Amniotic stem cell (primary cell): ENCODE data around the gene ALPI.

Source experiments
- DNase-seq: peaks from one replicate; lab custom pipeline; 2025; lab: John Stamatoyannopoulos, UW

ALPI gene

DNA sequence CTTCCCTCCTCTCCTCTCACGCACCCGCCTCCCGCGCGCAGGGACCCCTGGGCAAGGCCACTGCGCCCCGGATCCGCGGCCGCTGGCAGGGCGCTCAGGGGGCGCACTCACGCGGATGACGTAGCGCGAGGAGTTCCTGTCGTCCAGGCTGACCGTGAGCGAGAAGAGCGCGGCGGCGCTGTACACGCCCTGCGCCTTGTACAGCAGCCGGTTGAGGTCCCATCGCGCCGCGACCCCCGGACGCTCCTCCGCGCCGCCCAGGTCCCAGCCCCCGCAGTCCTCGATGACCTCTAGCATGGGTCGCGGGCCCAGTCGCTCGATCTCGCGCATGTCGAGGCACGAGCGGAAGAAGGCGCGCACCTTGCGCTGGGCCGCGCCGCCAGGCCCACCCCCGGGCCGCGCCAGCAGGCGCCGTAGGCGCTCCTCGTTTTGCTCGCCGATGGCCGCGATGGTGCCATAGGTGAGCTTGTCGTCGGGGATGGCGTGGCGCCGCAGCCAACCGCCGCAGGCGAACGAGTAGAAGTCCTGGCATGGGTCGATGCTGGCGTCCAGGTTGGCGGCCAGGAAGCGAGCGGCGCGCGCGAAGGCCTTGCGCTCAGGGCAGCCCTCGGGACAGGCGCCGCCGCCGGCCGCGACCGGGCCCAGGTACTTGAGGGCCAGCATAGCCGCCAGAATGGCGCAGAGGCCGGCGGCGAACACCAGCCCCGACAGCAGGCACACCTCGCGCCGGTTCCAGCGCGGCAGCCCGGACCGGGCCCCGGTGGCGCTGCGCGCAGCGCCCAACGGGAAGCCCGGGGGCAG lies 30.0 kb downstream of the ALPI start:
- DNase-seq, result no peak

DNA sequence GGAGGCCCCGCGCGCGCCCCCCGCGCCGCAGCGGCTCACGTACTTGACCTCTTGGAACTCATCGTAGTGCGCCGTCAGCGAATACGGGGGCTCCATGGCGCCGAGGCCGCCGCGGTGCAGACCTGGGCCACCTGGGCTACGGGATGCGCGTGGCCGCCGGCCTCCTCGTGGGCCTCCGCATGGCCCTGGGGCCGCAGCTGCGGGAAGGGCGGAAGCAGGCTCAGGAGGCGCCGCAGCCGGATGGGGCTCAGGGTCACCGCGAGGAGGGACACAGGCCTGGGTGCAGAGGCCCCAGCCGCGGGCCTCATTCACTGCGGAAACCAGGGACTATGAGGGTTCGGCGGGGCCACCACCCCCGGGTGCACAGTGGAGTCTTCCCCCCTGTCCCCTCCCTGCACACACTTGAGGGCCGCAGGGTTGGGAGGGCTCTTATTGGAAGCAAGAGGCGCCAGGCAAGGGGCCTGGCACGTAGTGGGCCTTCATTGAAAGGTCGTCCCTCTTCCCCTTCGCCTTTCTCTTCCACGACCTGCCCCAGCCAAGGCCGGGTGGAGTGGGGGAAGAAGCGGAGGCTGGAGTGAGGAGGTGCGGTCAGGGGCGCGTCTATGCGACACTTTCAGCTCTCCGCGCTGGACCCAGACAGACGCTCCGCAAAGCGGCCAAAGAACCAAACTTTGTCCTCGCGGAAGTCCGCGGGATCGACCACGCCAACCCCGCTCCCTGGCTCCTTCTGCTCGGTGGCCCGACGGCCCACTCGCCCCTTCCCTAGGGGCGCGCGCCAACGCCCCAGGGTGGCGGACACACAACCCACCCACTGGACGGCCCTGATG lies 30.8 kb downstream of the ALPI start:
- DNase-seq, result no peak

DNA sequence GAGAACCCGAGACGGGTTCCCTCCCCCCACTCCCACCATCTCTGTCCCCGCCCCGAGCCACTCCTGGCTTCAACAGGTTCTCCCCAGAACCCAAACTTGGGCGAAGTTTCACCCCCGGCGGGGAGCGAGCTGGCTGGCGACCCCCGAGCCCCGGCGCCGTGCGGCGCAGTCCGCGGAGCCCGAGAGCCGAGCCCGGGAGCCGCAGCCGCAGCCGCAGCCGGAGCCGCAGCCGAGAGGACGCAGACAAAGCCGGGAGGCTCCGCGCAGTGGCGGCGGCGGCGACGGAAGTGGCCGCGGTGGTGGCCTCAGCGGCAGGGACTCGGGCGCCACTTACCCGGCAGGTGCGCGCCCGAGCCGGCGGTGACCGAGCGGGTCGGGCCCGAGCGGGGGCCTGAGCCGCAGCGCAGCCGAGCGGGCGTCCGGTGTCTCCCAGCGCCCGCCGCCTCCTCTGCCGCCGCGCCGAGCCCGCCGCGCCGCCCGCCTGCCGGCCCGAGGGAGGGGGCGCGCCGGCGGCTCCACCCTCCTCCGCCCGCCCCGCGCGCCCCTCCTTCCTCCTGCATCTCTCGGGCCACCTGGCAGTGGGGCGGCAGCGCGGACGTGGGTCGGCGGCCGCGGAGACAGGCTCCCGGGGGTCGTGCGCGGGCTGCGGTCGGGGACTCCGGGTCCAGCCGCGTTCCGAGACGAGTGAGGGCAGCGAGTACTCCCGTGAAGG lies 31.6 kb downstream of the ALPI start, which contains the start of gene ECEL1:
Gene ECEL1, minus strand, starts transcription at position 450 of the 712 bp plus-strand sequence. CDS start 1,181 bp downstream, outside the sequence.
- no peak for DNase-seq

DNA sequence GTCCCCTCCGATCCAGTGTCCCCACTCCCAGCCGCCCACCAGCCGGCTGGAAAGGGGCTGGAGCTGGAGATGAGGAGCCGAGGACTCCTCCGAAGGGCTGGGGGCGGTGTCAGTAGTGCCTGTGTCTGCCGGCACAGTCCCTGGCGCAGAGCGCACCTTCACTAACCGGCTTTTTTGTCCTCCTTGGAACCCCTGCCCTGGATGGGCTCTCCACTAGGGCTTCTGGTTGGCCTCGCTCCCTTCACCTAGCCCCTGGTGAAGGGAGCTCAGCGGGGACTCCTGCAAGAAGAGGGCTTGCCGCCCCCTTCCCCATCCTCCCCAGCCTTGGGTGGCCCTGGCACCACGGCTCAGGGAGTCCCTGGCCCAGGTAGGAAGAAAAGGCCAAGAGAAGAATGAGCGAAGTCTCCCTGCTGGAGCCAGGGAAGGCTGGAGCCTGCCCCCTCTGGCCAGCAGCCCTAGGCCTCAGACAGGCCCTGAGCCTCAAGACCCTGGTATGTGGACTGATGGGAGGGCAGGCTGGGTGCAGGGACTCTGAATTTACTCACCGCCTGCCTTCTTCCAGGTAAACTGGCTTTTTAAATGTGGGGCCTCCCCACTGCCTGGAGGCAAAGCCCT lies 32.3 kb downstream of the ALPI start:
- DNase-seq, result no peak

DNA sequence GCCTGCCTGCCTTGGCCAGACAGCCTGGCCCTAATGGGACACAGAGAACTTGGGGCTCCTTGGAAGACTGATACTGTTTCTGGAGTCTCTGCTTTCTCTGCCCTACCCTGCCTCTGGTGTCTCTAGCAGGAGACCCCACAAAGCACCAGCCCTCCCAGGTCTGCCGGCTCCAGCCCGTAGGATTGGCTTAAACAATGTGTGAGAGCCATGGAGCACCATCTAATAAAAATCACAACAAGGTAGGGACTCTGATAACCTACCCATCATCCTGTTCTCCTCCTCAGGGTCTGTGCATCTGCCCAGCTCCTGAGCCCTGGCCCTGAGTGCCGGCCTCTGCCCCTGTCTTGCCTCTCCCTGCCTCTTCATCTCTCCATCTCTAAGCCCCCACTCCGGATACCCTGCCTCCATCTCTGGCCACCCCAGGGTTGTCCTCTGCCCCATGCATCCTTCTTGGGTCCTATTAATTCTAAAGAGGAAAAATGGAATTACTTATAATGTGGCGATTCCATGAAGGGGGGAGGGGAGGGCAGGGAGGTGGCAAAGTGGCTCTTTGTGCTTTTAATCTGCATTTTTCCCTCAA lies 32.9 kb downstream of the ALPI start:
- no peak for DNase-seq

DNA sequence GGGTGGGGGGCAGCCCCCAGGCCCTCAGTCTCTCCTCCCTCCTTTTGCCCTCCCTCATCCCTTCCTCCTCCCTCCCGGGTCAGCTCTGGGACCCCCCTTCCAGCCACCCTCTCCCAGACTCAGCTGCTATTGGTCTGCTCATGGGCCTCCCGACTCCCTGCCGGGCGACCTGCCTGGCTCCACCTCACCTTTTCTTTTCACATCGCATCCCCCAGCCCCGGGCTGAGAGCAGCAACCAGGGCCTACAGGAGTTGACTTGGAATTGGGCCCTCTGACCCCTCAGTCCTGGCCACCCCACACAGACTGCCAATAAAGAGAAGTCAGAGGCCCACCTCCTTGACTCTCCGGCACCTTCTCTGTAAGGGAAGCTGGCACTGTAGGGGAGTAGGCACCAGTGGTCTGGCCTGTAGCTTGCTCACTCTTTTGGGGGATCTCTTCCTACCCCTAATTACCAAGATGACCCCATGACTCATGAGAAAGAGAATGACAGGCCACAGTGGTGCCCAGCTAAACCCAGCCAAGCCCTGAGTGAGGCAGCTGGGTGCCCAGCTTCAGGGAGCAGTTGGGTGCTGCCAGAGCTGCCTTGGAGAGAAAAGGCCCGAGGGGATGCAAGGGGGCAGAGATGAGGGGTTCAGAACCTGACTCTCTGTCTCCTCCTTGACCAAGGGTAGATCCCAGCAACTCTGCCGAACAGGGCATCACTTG lies 33.7 kb downstream of the ALPI start:
- no peak for DNase-seq

DNA sequence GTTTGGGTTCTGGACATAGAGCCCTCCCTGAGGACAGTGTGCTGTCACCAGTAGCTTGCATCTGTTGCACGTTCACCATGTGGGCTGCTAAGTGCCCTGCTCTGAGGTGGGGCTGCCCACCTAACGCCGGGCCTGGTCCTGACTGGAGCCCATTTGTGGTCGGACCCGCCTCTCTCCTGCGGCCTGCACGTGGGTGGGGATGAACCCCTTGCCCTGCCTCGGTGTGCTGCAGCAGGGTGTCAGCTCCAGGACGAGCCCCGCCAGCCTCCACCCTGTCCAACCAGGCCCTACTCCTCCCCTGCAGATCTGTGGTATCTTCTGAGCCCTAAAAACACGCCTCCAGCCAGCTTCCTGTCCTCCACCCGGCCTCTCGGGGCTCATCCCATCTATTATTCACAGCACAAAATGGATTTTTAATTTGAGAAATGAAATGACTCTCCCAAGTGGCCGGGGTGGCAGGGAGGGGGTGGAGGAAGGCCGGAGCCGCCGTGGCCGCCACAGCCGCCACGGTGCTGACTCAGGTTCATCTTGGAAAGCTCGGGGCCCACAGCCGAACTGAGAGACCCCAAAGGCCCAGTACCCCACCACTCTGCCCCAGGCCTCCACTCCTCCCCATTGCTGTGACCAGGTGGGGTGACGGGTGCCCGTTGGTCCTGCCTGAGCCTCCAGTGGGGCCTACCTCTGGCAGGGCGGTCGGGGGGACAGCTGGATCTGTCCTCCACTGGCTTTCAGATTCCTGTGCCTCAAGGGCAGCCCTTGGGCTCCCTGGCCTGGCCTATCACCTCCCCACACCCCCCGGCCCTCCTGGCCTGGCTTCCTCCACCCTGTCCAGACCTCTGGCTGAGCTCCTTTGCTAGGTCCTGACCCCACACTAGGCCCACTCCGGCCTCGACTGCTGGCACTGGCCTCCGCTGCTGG lies 34.5 kb downstream of the ALPI start:
- no peak for DNase-seq

DNA sequence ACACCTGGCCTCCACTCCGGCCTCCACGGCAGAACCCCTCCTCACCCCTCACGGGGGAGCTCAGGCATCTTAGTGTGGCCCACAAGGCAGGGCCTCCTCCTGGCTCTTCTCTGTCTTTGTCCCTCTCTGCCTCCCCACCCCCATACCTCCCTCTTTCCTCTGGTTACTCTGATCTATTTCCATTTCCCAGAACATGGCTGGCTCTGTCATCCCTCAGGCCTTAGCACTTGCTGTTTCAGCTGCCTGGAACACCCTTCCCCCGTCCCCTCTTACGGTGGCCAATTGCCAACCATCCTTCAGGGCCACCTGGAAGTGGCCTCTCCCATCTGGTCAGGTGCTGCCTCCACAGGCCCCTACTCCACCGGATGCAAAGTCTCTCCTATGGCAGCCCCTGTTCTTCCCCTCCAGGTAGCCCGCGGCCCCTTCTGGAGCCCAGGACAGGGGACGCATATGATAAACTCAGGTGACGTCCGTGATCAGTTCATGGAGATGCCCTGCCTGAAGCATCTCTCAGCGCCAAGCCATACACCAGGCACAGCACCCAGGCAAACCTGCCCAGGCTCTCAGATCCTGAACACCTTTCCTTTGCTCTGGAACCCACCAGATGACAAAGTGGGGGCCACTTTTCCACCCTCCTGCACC lies 35.3 kb downstream of the ALPI start:
- no peak for DNase-seq

DNA sequence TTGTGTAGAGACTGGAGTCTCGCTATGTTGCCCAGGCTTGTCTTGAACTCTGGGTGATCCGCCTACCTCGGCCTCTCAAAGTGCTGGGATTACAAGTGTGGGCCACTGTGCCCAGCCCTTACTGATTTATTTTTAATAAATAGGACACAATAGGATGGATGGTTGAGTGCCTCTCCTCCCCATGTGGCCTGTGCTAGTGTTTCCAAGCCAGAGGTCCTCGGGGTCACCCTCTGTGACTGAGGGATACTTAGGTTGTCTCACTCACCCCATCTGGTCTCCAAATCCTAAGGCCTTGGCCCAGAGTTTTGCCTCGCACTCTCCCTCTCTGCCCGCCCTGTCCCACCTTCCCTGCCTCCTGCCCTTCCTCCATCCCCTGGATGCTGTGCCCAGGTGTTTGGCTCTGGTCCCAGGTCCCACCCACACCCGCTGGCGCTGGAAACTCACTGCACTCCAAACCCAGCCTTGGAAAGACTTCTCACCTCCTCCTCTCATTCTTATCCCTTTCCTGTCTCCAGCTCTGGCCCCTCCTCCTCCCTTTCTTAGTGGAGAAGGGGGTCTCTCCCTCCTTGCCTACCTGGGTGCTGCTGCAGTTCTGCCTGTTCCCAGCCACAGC lies 36.4 kb downstream of the ALPI start:
- no peak for DNase-seq

DNA sequence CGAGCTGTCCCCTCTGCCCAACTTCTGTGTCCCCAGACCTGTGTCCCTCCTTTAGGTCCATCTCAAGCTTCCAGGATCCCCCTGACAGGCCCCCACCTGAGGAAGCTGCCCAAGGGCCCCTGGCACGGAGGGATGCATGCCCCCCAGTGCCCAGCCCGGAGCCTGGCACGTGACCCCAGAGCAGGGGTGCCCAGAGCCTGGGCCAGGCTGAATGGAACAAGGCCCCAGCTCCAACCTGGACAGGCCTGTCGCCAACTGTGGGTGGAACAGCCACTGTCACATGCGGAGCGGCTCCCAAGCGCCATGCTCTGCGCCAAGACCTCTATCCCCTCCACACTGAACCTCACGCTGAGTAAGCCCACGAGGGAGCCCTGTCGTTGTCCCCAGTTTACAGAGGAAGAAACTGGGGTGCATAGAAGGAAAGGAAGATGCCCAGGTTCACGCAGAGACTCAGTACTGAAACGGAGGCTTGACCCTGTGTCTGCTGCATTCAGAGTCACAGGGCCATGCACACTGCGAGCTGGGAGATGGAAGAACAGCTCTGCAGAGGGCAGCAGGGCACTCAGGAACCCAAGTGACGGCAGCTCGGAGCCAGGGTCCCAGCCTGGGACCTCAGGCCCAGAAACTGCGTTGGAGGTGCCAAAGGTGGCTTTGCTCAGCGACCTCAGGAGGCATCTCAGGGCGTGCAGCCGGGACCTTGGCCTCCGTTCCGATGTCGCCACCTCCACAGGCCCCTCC lies 37.2 kb downstream of the ALPI start:
- no peak for DNase-seq

DNA sequence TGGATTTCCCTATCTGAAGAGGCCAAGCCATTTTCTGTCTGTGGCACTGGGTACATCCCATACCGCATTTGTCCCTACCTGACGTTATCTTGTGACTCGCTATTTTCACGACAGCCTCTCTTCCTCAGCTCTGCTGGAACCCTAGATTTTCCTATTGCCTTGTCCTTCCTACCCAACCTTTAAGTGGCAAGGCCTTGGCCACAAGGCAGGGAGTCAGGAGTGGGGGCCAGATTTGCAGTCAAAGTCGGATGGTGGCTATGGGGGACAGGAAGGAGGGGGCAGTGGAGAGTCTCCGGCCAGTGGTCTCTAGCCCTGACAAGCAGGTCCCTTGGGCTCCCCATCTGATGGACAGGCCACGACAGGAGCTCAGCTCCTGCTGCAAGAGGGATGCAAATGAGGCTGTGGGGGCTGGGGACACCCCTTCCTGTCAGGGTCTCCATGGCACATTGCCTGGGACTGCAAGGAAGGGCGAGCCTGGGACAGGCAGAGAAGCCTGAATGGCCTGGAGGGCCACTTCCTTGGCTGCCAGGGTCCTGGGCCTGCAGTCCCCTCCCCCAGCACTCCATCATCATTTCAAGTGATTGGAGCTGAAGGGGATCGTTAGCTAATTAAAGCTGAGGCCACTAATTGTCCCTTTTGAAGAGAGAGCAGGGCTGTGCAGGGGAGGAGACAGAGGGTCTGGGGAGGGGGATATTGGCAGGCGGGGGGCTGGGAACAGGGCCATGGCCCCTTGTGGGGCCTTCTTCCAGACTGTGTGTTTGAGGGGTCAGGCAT lies 37.9 kb downstream of the ALPI start:
- DNase-seq, result no peak

DNA sequence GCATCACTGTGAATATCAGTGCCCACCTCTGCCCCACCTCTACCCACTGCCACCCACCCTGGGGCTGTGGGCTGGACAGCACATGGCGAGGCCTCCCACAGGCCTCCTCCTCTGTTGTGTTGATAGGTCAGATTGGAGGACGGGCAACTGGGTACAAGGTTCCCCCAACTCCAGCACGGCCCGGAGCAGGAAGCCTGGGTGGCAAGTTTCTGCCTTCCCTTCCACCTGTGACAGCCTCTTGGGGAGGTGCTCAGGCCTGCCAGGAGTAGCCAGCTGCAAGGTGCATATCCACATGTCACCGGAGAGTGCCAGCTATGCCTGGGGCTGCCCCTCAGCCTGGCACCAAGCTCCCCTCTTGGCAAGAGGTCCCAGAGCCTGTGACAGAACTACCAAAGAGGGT lies 38.6 kb downstream of the ALPI start:
- no peak for DNase-seq

DNA sequence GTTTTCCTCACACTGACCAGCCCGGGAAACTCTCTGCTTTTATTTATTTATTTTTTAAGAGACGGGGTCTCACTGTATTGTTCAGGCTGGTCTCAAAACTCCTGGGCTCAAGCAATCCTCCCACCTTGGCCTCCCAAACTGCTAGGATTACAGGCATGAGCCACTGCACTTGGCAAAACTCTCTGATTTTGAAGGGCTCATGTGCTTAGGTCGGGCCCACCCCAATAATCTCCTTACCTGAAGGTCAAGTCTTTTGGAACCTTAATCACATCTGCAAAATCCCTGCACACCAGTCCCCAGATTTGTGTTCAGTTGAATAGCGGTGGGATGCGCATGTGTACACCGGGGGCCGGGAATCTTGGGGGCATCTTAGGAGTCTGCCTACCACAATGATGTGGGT lies 39.3 kb downstream of the ALPI start:
- no peak for DNase-seq

DNA sequence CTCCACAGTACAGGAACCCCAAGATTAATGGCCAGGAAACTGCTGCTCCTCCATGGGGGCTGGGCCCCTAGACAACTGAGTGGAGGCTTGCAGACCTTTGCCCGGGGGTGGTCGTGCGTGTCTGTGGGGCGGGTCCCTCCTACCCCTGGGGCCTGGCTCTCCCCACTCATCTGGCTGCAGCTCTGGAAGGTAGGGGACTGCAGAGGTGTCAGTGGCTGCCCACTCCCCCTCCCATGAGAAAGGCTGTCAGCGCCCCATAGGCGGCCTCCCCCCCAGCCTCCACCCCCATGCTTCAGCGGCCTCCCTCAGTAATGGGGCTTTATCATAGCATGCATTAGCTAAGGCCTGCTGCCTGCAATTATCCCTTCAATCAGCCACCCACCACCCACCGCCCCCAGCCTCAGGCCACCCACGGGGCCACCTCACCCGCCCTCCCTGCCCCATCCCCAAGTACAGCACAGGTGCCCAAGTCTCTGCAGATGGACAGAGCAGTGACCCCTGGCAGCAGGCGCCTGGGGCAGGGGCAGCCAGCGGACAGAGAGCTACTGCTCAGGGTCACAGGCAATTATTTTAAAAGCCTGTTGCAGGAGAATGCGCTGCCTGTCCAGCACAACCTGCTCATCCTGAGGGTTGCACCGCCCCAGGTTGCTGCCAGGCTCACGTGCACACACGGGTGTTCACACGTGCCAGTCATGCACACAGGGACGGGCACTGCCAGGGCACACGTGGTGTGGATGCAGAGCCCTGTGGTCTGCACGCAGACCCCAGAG lies 40.7 kb downstream of the ALPI start:
- no peak for DNase-seq

DNA sequence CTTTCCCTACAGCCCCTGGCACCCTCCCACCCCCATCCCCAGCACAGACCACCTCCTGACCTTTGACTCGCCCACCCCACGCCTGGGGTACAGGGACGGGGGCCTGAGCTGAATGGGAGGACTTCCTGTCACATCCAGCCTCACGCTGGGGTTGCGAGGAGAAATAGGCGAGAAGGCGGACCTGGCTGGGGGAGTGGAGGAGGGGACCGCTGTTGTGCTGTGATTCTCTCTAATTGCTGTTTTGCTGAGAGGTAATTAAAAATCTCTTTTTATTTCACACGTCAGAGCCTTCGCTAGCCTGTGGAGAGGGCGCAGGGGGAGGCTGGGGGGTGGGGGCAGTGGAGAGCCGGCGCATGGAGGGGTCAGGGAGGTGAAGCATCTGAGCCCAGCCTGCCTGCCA lies 41.4 kb downstream of the ALPI start:
- no peak for DNase-seq

DNA sequence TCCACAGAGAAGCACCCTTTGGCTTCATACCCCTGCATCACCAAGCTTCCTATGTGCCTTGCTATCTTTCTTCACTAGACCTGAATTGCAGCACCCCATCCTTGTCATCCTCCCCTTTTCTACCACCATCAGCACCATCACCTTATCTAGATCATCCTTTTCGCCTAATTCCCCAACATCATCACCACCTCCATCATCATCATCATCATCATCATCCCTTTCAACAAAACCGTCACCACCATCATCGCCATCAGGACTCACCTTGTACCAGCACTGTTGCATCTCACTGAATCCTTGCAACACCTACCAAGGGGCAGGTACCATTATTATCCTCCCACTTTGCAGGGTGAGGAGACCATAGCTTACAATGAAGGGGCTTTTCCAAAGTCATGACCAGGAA lies 42.5 kb downstream of the ALPI start:
- no peak for DNase-seq

DNA sequence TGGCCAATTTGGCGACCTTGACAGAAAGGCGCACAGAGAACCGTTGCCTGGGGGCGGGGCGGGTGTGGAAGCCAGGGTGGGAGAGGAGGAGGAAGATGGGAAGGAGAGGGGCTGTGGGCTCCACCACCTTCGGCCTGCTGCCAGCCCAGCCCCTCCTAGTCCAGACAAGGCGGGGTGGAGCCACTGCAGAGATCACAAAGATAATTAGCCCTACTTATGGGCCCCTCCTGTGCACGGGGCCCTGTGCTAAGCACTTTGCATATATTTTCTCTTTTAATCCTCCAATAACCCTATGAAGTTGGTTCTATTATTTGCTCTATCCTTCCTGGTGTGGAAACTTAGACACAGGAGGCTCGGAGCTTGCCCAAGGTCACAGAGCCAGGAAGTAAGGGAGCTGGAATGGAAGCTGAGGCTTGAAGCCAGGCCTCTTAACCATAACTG lies 45.4 kb downstream of the ALPI start:
- DNase-seq, result no peak
